ENCODE data around the gene RNASEL. TPM values are rescaled to one million over a fixed set of nuclear protein-coding genes. Genes with fewer than 3 reads are reported as not detected.

Gene RNASEL
- total RNA-seq, 1 experiment from 2014 or later, result 1.2 TPM

DNA sequence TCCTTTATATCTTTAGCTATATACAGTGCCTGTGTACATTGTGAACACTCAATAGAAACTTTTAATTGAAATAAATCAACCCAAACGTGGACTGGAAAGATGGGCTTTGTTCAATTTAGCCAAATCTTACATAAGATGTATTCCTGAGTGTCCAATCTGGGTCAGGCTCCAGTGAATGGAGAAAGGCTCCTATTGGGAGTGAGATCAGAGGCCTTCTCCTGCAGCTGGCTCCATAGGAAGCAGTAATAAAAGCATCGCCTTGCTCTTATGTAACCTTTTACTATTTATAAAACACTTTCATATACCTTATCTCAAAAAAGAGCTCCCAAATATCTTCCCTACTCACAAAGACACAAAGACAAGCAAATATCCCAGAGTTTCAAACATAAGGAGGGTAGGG, 40.0 kb upstream of the RNASEL start:
- Histone ChIP-seq H3K9me3 (ENCODE audit: control insufficient read depth, insufficient read depth, low read depth, low read length) (no peaks in the 10 kb centered on the region), H3K4me1 (ENCODE audit: control insufficient read depth, insufficient read depth, low read length) (no peaks in the 10 kb centered on the region), H3K27ac (ENCODE audit: low read length) (no peak overlapping the region), H3K36me3 (ENCODE audit: control insufficient read depth, insufficient read depth, low read length) (no peaks in the 10 kb centered on the region), H3K4me3 (ENCODE audit: low read depth in 2 of 2, low read length in 2 of 2) (no peak overlapping the region), H3K27me3 (ENCODE audit: control insufficient read depth, insufficient read depth, low read length) (0 out of 2 replicates have a peak, but pooled peaks cover 2% of the 10 kb centered on the region)
- ChIA-PET POLR2A (no interaction called here), CTCF (no interaction called here)
- TF ChIP-seq POLR2AphosphoS5 (IDR thresholded peaks at IDR 0.05; ENCODE audit: low read depth, low read length) (no peak), SIN3A (IDR thresholded peaks at IDR 0.05; ENCODE audit: borderline replicate concordance, insufficient read depth, low read depth, low read length) (no peak), TCF7L2 (IDR thresholded peaks at IDR 0.05; ENCODE audit: low read depth, low read length) (no peak)
- TF ChIP-seq, protein P1, sequence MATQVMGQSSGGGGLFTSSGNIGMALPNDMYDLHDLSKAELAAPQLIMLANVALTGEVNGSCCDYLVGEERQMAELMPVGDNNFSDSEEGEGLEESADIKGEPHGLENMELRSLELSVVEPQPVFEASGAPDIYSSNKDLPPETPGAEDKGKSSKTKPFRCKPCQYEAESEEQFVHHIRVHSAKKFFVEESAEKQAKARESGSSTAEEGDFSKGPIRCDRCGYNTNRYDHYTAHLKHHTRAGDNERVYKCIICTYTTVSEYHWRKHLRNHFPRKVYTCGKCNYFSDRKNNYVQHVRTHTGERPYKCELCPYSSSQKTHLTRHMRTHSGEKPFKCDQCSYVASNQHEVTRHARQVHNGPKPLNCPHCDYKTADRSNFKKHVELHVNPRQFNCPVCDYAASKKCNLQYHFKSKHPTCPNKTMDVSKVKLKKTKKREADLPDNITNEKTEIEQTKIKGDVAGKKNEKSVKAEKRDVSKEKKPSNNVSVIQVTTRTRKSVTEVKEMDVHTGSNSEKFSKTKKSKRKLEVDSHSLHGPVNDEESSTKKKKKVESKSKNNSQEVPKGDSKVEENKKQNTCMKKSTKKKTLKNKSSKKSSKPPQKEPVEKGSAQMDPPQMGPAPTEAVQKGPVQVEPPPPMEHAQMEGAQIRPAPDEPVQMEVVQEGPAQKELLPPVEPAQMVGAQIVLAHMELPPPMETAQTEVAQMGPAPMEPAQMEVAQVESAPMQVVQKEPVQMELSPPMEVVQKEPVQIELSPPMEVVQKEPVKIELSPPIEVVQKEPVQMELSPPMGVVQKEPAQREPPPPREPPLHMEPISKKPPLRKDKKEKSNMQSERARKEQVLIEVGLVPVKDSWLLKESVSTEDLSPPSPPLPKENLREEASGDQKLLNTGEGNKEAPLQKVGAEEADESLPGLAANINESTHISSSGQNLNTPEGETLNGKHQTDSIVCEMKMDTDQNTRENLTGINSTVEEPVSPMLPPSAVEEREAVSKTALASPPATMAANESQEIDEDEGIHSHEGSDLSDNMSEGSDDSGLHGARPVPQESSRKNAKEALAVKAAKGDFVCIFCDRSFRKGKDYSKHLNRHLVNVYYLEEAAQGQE (IDR thresholded peaks at IDR 0.05; ENCODE audit: insufficient read depth in 1 of 2, low read depth in 2 of 2, low read length in 1 of 2), result no peak
- TF ChIP-seq, protein P2, sequence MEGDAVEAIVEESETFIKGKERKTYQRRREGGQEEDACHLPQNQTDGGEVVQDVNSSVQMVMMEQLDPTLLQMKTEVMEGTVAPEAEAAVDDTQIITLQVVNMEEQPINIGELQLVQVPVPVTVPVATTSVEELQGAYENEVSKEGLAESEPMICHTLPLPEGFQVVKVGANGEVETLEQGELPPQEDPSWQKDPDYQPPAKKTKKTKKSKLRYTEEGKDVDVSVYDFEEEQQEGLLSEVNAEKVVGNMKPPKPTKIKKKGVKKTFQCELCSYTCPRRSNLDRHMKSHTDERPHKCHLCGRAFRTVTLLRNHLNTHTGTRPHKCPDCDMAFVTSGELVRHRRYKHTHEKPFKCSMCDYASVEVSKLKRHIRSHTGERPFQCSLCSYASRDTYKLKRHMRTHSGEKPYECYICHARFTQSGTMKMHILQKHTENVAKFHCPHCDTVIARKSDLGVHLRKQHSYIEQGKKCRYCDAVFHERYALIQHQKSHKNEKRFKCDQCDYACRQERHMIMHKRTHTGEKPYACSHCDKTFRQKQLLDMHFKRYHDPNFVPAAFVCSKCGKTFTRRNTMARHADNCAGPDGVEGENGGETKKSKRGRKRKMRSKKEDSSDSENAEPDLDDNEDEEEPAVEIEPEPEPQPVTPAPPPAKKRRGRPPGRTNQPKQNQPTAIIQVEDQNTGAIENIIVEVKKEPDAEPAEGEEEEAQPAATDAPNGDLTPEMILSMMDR (IDR thresholded peaks at IDR 0.05), result no peak
- intact Hi-C loops (cut with micrococcal nuclease; ENCODE audit: unreplicated experiment), result no loop called here
- BruUV-seq (replicated peaks), result no TSS peak
- ATAC-seq (no peak), DNase-seq (ENCODE audit: low read depth, low spot score) (no peak)
- in situ Hi-C loops (cut with HindIII; ENCODE audit: low pct_unique_long_range_greater_than_20kb, low sequenced_read_pairs), result no loop called here

DNA sequence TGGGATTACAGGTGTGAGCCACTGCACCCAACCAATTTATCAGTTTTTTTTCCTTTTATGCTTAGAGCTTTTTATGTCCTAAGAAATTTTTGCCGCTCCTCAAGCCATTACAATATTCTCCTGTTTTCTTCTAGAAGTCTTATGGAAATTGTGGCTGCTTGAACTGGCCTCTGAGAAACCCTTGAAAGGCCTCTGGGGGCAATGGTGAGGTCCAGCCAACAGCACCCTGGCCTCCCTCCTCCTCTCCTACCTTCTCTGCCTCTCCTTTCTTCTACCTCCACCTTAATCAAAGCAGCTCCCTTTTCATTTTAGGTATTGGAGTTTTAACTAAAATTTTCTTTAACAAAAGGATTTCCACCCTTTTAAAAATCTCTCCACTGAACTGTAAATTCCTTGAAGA, 39.6 kb upstream of the RNASEL start:
- Histone ChIP-seq H3K4me1 (ENCODE audit: control insufficient read depth, insufficient read depth, low read length) (no peaks in the 10 kb centered on the region), H3K4me3 (ENCODE audit: low read depth in 2 of 2, low read length in 2 of 2) (no peak overlapping the region), H3K9me3 (ENCODE audit: control insufficient read depth, insufficient read depth, low read depth, low read length) (no peaks in the 10 kb centered on the region), H3K27me3 (ENCODE audit: control insufficient read depth, insufficient read depth, low read length) (0 out of 2 replicates have a peak, but pooled peaks cover 2% of the 10 kb centered on the region), H3K27ac (ENCODE audit: low read length) (no peak overlapping the region), H3K36me3 (ENCODE audit: control insufficient read depth, insufficient read depth, low read length) (no peaks in the 10 kb centered on the region)
- in situ Hi-C loops (cut with HindIII; ENCODE audit: low pct_unique_long_range_greater_than_20kb, low sequenced_read_pairs) (no loop called here), intact Hi-C loops (cut with micrococcal nuclease; ENCODE audit: unreplicated experiment) (no loop called here)
- no peak for DNase-seq (ENCODE audit: low read depth, low spot score)
- ChIA-PET CTCF (no interaction called here), POLR2A (no interaction called here)
- no peak for ATAC-seq
- TF ChIP-seq SIN3A (IDR thresholded peaks at IDR 0.05; ENCODE audit: borderline replicate concordance, insufficient read depth, low read depth, low read length) (no peak), POLR2AphosphoS5 (IDR thresholded peaks at IDR 0.05; ENCODE audit: low read depth, low read length) (no peak), TCF7L2 (IDR thresholded peaks at IDR 0.05; ENCODE audit: low read depth, low read length) (no peak)
- TF ChIP-seq, protein P1 (IDR thresholded peaks at IDR 0.05; ENCODE audit: insufficient read depth in 1 of 2, low read depth in 2 of 2, low read length in 1 of 2), result no peak
- TF ChIP-seq, protein P2 (IDR thresholded peaks at IDR 0.05), result no peak
- no TSS peak for BruUV-seq (replicated peaks)

All from Panc1 (cell line).